K562 (cell line): ENCODE data around the gene VAC14. TPM values are rescaled to one million over a fixed set of nuclear protein-coding genes. Genes with fewer than 3 reads are reported as not detected.

Experiments
- ATF7 ChIP-seq: fragments of 450-650 bp; IDR thresholded peaks from 2 replicates; pipeline ENCODE4 v1.7.1; 2014; ENCODE audit warnings: mild to moderate bottlenecking, moderate library complexity
- HMGN3 ChIP-seq: IDR thresholded peaks from 2 replicates; pipeline ENCODE4 v1.6.1; 2011; ENCODE audit warnings: borderline replicate concordance, low read depth, mild to moderate bottlenecking, mixed read lengths, low read length; ENCODE audit not compliant: insufficient read length; ENCODE audit errors: extremely low read depth
- NBN ChIP-seq: fragments of 450-650 bp; IDR thresholded peaks from 2 replicates; pipeline ENCODE4 v1.6.1; 2016; ENCODE audit warnings: low read depth, mild to moderate bottlenecking
- NCOA6 ChIP-seq: fragments of 450-650 bp; IDR thresholded peaks from 2 replicates; pipeline ENCODE4 v1.6.1; 2017; ENCODE audit warnings: mild to moderate bottlenecking
- PML ChIP-seq: IDR thresholded peaks from 2 replicates; pipeline ENCODE4 v1.6.1; 2012; ENCODE audit warnings: low read length, inconsistent platforms
- TAL1 ChIP-seq: fragments of 450-650 bp; IDR thresholded peaks from 2 replicates; pipeline ENCODE4 v1.6.1; 2016; ENCODE audit warnings: mild to moderate bottlenecking
- ZFP30 ChIP-seq: fragments of 250-450 bp; sonication (Bioruptor Pico); IDR thresholded peaks from 2 replicates; pipeline ENCODE4 v1.8.0; 2022; ENCODE audit warnings: moderate library complexity, mild to moderate bottlenecking, inconsistent platforms, borderline replicate concordance
- ZNF23 ChIP-seq: fragments of 250-450 bp; sonication (Bioruptor Pico); IDR thresholded peaks from 2 replicates; pipeline ENCODE4 v1.4.0; 2020; ENCODE audit warnings: mild to moderate bottlenecking
- ZNF695 ChIP-seq: fragments of 450-650 bp; formaldehyde crosslinking; IDR thresholded peaks from 2 replicates; pipeline ENCODE4 v1.4.0; 2020; ENCODE audit warnings: mild to moderate bottlenecking, moderate library complexity
- polyA plus RNA-seq, 8 experiments: library from polyadenylated mRNA; depleted of rRNA in 4 of 8; stranded (reverse) in 5 of 8; unstranded in 3 of 8; fragments of >200 nt; fragmentation: Nextera tagmentation in 2 of 8; fragmentation: Illumina TruSeq in 1 of 8; extraction: Ambion mirVana in 2 of 8; extraction: Trizol in 1 of 8; gene quantifications; 2 replicates each; pipeline versions ENCODE4 v1.2.1 to v1.2.3, GENCODE V29; 2011 to 2014; ENCODE audit warnings: inconsistent platforms in 1 of 8, missing spikeins in 1 of 8
- total RNA-seq, 7 experiments: library from RNA; depleted of rRNA in 6 of 7; stranded (reverse); fragments of >200 nt in 6 of 7; fragmentation: Illumina TruSeq in 2 of 7; extraction: Trizol in 2 of 7; gene quantifications; 2 replicates each; pipeline versions ENCODE4 v1.2.1 to v1.2.3, GENCODE V29; 2011 to 2021; ENCODE audit warnings: low replicate concordance in 1 of 7
- TF ChIP-seq, protein P1 (sequence below): sonication (generic); formaldehyde crosslinking; IDR thresholded peaks from 2 replicates; pipeline ENCODE4 v1.8.0; 2022; ENCODE audit warnings: missing genetic modification reagents, mild to moderate bottlenecking, moderate library complexity, borderline replicate concordance
- TF ChIP-seq, protein P2 (sequence below), 3 experiments: IDR thresholded peaks in 2 of 3; conservative IDR thresholded peaks in 1 of 3; 2 replicates each; pipeline ENCODE4 v1.5.1; 2011 to 2012; ENCODE audit warnings: low read length in 3 of 3, mild to moderate bottlenecking in 3 of 3, control low read depth in 2 of 3, improper control_type of control experiment in 1 of 3, inconsistent platforms in 1 of 3, low read depth in 1 of 3, mixed read lengths in 1 of 3, moderate library complexity in 1 of 3; ENCODE audit not compliant: insufficient read depth in 2 of 3
- TF ChIP-seq, protein P3 (sequence below): fragments of 250-450 bp; sonication (Bioruptor Pico); IDR thresholded peaks from 2 replicates; pipeline ENCODE4 v1.5.0; 2022; ENCODE audit warnings: mild to moderate bottlenecking

Gene VAC14
- total and polyA plus RNA-seq, 9 of the 15 experiments (the other 6 are each of a cell fraction or from before 2014, with no cell fraction given) = 1.3 to 41.6 (median 26.6) TPM

DNA sequence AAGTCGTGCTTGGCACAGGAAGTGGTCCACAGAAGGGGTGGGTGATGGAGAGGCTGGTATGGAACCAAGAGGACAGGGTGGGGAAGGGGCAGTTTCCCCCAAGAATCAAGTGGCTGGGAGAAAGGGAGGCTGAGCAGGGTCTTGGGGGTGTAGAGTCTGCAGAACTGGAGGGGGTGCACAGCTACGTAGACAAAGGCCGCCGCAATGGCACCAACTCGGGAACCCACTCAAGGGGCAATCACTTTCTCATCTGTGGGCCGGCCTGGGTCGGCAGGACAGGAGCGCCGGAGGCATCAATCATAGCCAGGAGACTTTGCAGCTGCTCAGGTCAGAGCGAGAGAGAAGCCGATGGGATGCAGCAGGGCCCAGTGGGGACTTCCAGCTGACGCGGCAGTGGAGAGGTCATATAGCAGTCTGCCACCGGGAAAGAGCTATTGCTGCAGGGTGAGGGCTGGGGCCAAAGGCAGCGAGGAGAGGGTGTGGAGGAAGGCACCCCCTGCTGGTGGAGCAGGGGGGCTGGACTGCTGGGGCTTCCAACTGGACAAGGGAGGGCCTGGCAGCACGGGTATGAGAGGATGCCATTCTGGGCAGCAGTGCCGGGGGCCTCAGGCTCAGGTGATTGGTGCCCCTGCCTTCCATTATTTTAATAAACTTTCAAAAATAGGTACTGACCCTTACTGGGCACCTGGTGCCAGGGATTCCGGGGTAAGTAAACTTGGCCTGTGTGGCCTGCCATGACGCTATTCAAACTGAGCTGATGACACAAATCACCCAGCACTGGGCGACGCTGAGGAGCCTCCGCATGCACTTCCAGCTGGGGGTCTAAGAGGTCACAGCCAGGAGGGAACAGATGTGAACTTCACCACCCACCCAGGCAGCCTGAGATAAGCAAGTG lies 62.6 kb downstream of the VAC14 start (continued):
- TF ChIP-seq, protein P1, sequence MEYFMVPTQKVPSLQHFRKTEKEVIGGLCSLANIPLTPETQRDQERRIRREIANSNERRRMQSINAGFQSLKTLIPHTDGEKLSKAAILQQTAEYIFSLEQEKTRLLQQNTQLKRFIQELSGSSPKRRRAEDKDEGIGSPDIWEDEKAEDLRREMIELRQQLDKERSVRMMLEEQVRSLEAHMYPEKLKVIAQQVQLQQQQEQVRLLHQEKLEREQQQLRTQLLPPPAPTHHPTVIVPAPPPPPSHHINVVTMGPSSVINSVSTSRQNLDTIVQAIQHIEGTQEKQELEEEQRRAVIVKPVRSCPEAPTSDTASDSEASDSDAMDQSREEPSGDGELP (CRISPR knock-in tag) = peak; percentile 54; the same call in 1 of the 2 replicates
- TF ChIP-seq ATF7 (no peak), ZFP30 (CRISPR knock-in tag) (no peak), TAL1 (no peak), ZNF23 (no peak), NCOA6 (no peak), HMGN3 (peak; percentile 26), PML (no peak), ZNF695 (CRISPR knock-in tag) (no peak), NBN (no peak)
- TF ChIP-seq, protein P2, sequence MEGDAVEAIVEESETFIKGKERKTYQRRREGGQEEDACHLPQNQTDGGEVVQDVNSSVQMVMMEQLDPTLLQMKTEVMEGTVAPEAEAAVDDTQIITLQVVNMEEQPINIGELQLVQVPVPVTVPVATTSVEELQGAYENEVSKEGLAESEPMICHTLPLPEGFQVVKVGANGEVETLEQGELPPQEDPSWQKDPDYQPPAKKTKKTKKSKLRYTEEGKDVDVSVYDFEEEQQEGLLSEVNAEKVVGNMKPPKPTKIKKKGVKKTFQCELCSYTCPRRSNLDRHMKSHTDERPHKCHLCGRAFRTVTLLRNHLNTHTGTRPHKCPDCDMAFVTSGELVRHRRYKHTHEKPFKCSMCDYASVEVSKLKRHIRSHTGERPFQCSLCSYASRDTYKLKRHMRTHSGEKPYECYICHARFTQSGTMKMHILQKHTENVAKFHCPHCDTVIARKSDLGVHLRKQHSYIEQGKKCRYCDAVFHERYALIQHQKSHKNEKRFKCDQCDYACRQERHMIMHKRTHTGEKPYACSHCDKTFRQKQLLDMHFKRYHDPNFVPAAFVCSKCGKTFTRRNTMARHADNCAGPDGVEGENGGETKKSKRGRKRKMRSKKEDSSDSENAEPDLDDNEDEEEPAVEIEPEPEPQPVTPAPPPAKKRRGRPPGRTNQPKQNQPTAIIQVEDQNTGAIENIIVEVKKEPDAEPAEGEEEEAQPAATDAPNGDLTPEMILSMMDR (IDR thresholded peaks at IDR 0.05 in 2 of 3, conservative IDR thresholded peaks at IDR 0.05 in 1 of 3; ENCODE audit: insufficient read depth in 2 of 3, low read depth in 1 of 3, low read length in 3 of 3) = peak; percentile 75 to 84 (median 78)
- TF ChIP-seq, protein P3, sequence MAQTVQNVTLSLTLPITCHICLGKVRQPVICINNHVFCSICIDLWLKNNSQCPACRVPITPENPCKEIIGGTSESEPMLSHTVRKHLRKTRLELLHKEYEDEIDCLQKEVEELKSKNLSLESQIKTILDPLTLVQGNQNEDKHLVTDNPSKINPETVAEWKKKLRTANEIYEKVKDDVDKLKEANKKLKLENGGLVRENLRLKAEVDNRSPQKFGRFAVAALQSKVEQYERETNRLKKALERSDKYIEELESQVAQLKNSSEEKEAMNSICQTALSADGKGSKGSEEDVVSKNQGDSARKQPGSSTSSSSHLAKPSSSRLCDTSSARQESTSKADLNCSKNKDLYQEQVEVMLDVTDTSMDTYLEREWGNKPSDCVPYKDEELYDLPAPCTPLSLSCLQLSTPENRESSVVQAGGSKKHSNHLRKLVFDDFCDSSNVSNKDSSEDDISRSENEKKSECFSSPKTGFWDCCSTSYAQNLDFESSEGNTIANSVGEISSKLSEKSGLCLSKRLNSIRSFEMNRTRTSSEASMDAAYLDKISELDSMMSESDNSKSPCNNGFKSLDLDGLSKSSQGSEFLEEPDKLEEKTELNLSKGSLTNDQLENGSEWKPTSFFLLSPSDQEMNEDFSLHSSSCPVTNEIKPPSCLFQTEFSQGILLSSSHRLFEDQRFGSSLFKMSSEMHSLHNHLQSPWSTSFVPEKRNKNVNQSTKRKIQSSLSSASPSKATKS (CRISPR knock-in tag) = no peak
